Hepatocyte (in vitro differentiated cells): ENCODE results near the gene LYG1.

Experiments
- CTCF ChIP-seq: fragments of 200-600 bp; sonication (generic); IDR thresholded peaks from 2 replicates; pipeline ENCODE4 v1.5.1; 2016; ENCODE audit warnings: antibody characterized with exemption, mild to moderate bottlenecking; ENCODE audit not compliant: poor library complexity
- EZH2 ChIP-seq: fragments of 200-600 bp; sonication (generic); IDR thresholded peaks from 2 replicates; pipeline ENCODE4 v1.6.1; 2016; ENCODE audit warnings: antibody characterized with exemption, mild to moderate bottlenecking, borderline replicate concordance
- EZH2phosphoT487 ChIP-seq: fragments of 200-600 bp; sonication (generic); IDR thresholded peaks from one replicate; pipeline ENCODE4 v1.6.1; 2018; ENCODE audit warnings: antibody characterized with exemption, mild to moderate bottlenecking, low read depth, moderate library complexity; ENCODE audit not compliant: unreplicated experiment, severe bottlenecking

DNA sequence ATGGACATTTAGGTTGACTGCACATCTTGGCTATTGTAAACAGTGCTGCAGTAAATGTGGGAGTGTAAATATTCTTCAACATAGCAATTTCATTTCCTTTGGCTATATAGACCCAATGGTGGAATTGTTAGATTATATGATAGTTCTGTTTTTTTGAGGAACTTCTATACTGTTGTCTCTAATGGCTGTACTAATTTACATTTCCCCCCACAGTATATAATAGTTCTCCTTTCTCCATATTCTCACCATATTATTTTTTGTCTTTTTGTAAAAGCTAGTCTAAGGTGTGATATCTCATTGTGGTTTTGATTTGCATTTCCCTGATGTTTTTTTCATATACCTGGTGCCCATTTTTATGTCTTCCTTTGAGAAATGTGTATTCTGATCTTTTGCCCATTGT, 49.2 kb upstream of the LYG1 start:
- no peak for TF ChIP-seq CTCF
- TF ChIP-seq EZH2: no peak
- TF ChIP-seq EZH2phosphoT487: no peak
